ENCODE data around the gene WDR75.
"Not testable (repeated sequence)": the region's sequence is repeated elsewhere in the genome, so short reads cannot be mapped to it uniquely, and the experiment has no call there.

The WDR75 gene

GRCh38 chr2:189411860-189412259 lies 29.4 kb upstream of the WDR75 start:
- Histone ChIP-seq H3K4me3 (no peak overlapping the region), H3K4me2 (no peak overlapping the region), H3K4me1 (no peaks in the 10 kb centered on the region), H3K9ac (no peak overlapping the region), H3K36me3 (no peaks in the 10 kb centered on the region), H3K9me3 (replicated peaks in 1 of 11) (no peaks in the 10 kb centered on the region), H3K27me3 (no peaks in the 10 kb centered on the region), H3K27ac (no peak overlapping the region), H4K20me1 (no peaks in the 10 kb centered on the region)
- TF ChIP-seq Cebpa-rat (IDR thresholded peaks at IDR 0.05), result no peak

GRCh38 chr2:189412330-189412953 lies 28.8 kb upstream of the WDR75 start:
- no peak overlapping the region for H3K27ac ChIP-seq

GRCh38 chr2:189413249-189413648 lies 28.0 kb upstream of the WDR75 start:
- no peaks in the 10 kb centered on the region for H3K27me3 ChIP-seq
- H3K4me3 ChIP-seq, result no peak overlapping the region
- H3K9me3 ChIP-seq (replicated peaks in 1 of 11), result no peaks in the 10 kb centered on the region
- H3K9ac ChIP-seq, result no peak overlapping the region
- no peaks in the 10 kb centered on the region for H3K36me3 ChIP-seq
- H3K4me1 ChIP-seq, result no peaks in the 10 kb centered on the region
- no peak for TF ChIP-seq Cebpa-rat (IDR thresholded peaks at IDR 0.05)
- H3K4me2 ChIP-seq, result no peak overlapping the region
- H3K27ac ChIP-seq, result no peak overlapping the region
- no peaks in the 10 kb centered on the region for H4K20me1 ChIP-seq

More at GRCh38 chr2:189412330-189412953, 28.8 kb upstream of the WDR75 start:
- no peak overlapping the region for H3K4me3 ChIP-seq
- no peak overlapping the region for H3K4me2 ChIP-seq
- no peaks in the 10 kb centered on the region for H3K4me1 ChIP-seq
- H3K9ac ChIP-seq, result no peak overlapping the region
- H4K20me1 ChIP-seq, result no peaks in the 10 kb centered on the region
- TF ChIP-seq Cebpa-rat (IDR thresholded peaks at IDR 0.05), result no peak
- H3K9me3 ChIP-seq (replicated peaks in 1 of 11), result no peaks in the 10 kb centered on the region
- no peaks in the 10 kb centered on the region for H3K36me3 ChIP-seq
- H3K27me3 ChIP-seq, result no peaks in the 10 kb centered on the region

- TF ChIP-seq Cebpa-rat (IDR thresholded peaks at IDR 0.05), result no peak
- no peaks in the 10 kb centered on the region for H3K27me3 ChIP-seq
Measured at GRCh38 chr2:189421644-189422043, 19.6 kb upstream of the WDR75 start.

GRCh38 chr2:189424961-189425360 lies 16.3 kb upstream of the WDR75 start:
- H4K20me1 ChIP-seq, result no peaks in the 10 kb centered on the region
- no peaks in the 10 kb centered on the region for H3K36me3 ChIP-seq
- no peaks in the 10 kb centered on the region for H3K9me3 ChIP-seq (replicated peaks in 1 of 11)
- no peak overlapping the region for H3K4me3 ChIP-seq
- no peak overlapping the region for H3K4me2 ChIP-seq
- TF ChIP-seq Cebpa-rat (IDR thresholded peaks at IDR 0.05), result no peak
- no peaks in the 10 kb centered on the region for H3K27me3 ChIP-seq
- no peak overlapping the region for H3K9ac ChIP-seq
- H3K4me1 ChIP-seq, result no peaks in the 10 kb centered on the region
- H3K27ac ChIP-seq, result no peak overlapping the region

More at GRCh38 chr2:189421644-189422043, 19.6 kb upstream of the WDR75 start:
- no peak overlapping the region for H3K9ac ChIP-seq
- H4K20me1 ChIP-seq, result no peaks in the 10 kb centered on the region
- no peak overlapping the region for H3K27ac ChIP-seq
- H3K4me2 ChIP-seq, result no peak overlapping the region
- no peaks in the 10 kb centered on the region for H3K36me3 ChIP-seq
- H3K4me1 ChIP-seq, result no peaks in the 10 kb centered on the region
- H3K9me3 ChIP-seq (replicated peaks in 1 of 11), result no peaks in the 10 kb centered on the region
- H3K4me3 ChIP-seq, result no peak overlapping the region

GRCh38 chr2:189425676-189426075 lies 15.6 kb upstream of the WDR75 start:
- H3K4me1 ChIP-seq, result no peaks in the 10 kb centered on the region
- H3K36me3 ChIP-seq, result no peaks in the 10 kb centered on the region
- TF ChIP-seq Cebpa-rat (IDR thresholded peaks at IDR 0.05), result no peak
- no peaks in the 10 kb centered on the region for H4K20me1 ChIP-seq
- H3K9me3 ChIP-seq (replicated peaks in 1 of 11), result no peaks in the 10 kb centered on the region
- H3K9ac ChIP-seq, result no peak overlapping the region
- no peak overlapping the region for H3K4me3 ChIP-seq
- H3K4me2 ChIP-seq, result no peak overlapping the region
- H3K27me3 ChIP-seq, result no peaks in the 10 kb centered on the region
- H3K27ac ChIP-seq, result no peak overlapping the region

- H3K4me3 ChIP-seq, result no peak overlapping the region
- H3K27me3 ChIP-seq, result no peaks in the 10 kb centered on the region
- H3K9ac ChIP-seq, result no peak overlapping the region
- H3K9me3 ChIP-seq (replicated peaks in 1 of 11), result no peaks in the 10 kb centered on the region
- no peak overlapping the region for H3K4me2 ChIP-seq
- no peak for TF ChIP-seq Cebpa-rat (IDR thresholded peaks at IDR 0.05)
- no peaks in the 10 kb centered on the region for H4K20me1 ChIP-seq
- no peaks in the 10 kb centered on the region for H3K36me3 ChIP-seq
- no peak overlapping the region for H3K27ac ChIP-seq
- H3K4me1 ChIP-seq, result no peaks in the 10 kb centered on the region
Measured at GRCh38 chr2:189426886-189427285, 14.4 kb upstream of the WDR75 start.

GRCh38 chr2:189427872-189428271 lies 13.4 kb upstream of the WDR75 start:
- Histone ChIP-seq H4K20me1 (no peaks in the 10 kb centered on the region), H3K27ac (no peak overlapping the region), H3K36me3 (no peaks in the 10 kb centered on the region), H3K4me3 (no peak overlapping the region), H3K9me3 (replicated peaks in 1 of 11) (no peaks in the 10 kb centered on the region), H3K4me1 (no peaks in the 10 kb centered on the region), H3K27me3 (no peaks in the 10 kb centered on the region), H3K9ac (no peak overlapping the region), H3K4me2 (no peak overlapping the region)
- TF ChIP-seq Cebpa-rat (IDR thresholded peaks at IDR 0.05), result no peak

- not testable (repeated sequence) for H3K4me1 ChIP-seq; H3K27ac ChIP-seq; H3K9me3 ChIP-seq (replicated peaks in 1 of 11); H4K20me1 ChIP-seq; H3K4me3 ChIP-seq; H3K36me3 ChIP-seq; H3K4me2 ChIP-seq; H3K27me3 ChIP-seq; H3K9ac ChIP-seq
Measured at GRCh38 chr2:189430448-189430847, 10.8 kb upstream of the WDR75 start.

GRCh38 chr2:189435803-189436202 lies 5.5 kb upstream of the WDR75 start:
- not testable (repeated sequence) for H4K20me1 ChIP-seq; H3K9ac ChIP-seq; H3K9me3 ChIP-seq (replicated peaks in 1 of 11); H3K27me3 ChIP-seq; H3K4me3 ChIP-seq; H3K27ac ChIP-seq; H3K36me3 ChIP-seq; H3K4me2 ChIP-seq
- peaks cover 6 to 25% (median 11%) of the 10 kb centered on the region in 10 experiments; a peak in 19 of 20 replicates for H3K4me1 ChIP-seq

All from BLaER1 treated with 17β-estradiol and CSF1 and Interleukin-3, amounts not matched to agents 10 nM and 100 nM (cell line).